OCI-LY7 (cell line): Measurements from ENCODE around the gene GAB1.

Experiments
- CTCF ChIP-seq: fragments of 200-600 bp; sonication (generic); conservative IDR thresholded peaks from 2 replicates; pipeline ENCODE4 v1.5.1; 2014; ENCODE audit warnings: mild to moderate bottlenecking, antibody characterized with exemption, low read length, moderate library complexity, mixed read lengths
- EZH2phosphoT487 ChIP-seq: fragments of 200-600 bp; sonication (generic); IDR thresholded peaks from 2 replicates; pipeline ENCODE4 v1.6.1; 2018; ENCODE audit warnings: low read depth, borderline replicate concordance, mild to moderate bottlenecking, mixed run types, antibody characterized with exemption, low read length, moderate library complexity, mixed read lengths

GRCh38 chr4:143435955-143436354 is 99.3 kb downstream of the GAB1 start:
- TF ChIP-seq CTCF (no peak), EZH2phosphoT487 (no peak)
